ENCODE measurements around the gene CHPF2.
A peak's percentile ranks its signal among the peaks of the same experiment; 100 is the strongest.

CHPF2 gene

GRCh38 chr7:151205730-151206129 lies 26.6 kb upstream of the CHPF2 start:
- DNase-seq (ENCODE audit: low read depth, low spot score): no peak

GRCh38 chr7:151206914-151207313 lies 25.4 kb upstream of the CHPF2 start:
- no peak for DNase-seq (ENCODE audit: low read depth, low spot score)

- no peak for DNase-seq (ENCODE audit: low read depth, low spot score)
Measured at GRCh38 chr7:151207315-151207714, 25.0 kb upstream of the CHPF2 start.

- DNase-seq (ENCODE audit: low read depth, low spot score): no peak
Measured at GRCh38 chr7:151207804-151208203, 24.5 kb upstream of the CHPF2 start.

GRCh38 chr7:151208253-151208862 lies 23.9 kb upstream of the CHPF2 start:
- DNase-seq (ENCODE audit: low read depth, low spot score): no peak

- DNase-seq (ENCODE audit: low read depth, low spot score): no peak
Measured at GRCh38 chr7:151209588-151209987, 22.7 kb upstream of the CHPF2 start.

GRCh38 chr7:151210087-151210854 lies 22.0 kb upstream of the CHPF2 start, which contains the start of gene H2BK1:
Gene H2BK1 (minus strand): TSS chr7:151210488. CDS start chr7:151210318, 170 bp downstream.
- DNase-seq (ENCODE audit: low read depth, low spot score): no peak

- no peak for DNase-seq (ENCODE audit: low read depth, low spot score)
Measured at GRCh38 chr7:151211155-151211772, 21.0 kb upstream of the CHPF2 start.

GRCh38 chr7:151212626-151213025 lies 19.7 kb upstream of the CHPF2 start:
- DNase-seq (ENCODE audit: low read depth, low spot score): no peak

- DNase-seq (ENCODE audit: low read depth, low spot score): no peak
Measured at GRCh38 chr7:151213826-151214225, 18.5 kb upstream of the CHPF2 start.

GRCh38 chr7:151215396-151215795 lies 16.9 kb upstream of the CHPF2 start:
- DNase-seq (ENCODE audit: low read depth, low spot score): no peak

- no peak for DNase-seq (ENCODE audit: low read depth, low spot score)
Measured at GRCh38 chr7:151218170-151218569, 14.1 kb upstream of the CHPF2 start.

GRCh38 chr7:151223728-151224127 lies 8.6 kb upstream of the CHPF2 start:
- no peak for DNase-seq (ENCODE audit: low read depth, low spot score)

- no peak for DNase-seq (ENCODE audit: low read depth, low spot score)
Measured at GRCh38 chr7:151225948-151226510, 6.3 kb upstream of the CHPF2 start.

- no peak for DNase-seq (ENCODE audit: low read depth, low spot score)
Measured at GRCh38 chr7:151226560-151226874, 5.8 kb upstream of the CHPF2 start.

- DNase-seq (ENCODE audit: low read depth, low spot score): peak; percentile 98
Measured at GRCh38 chr7:151226875-151227782, 5.2 kb upstream of the CHPF2 start, which contains the start of gene ABCF2. Gene ABCF2 (minus strand): TSS chr7:151227205. CDS start chr7:151226458, 747 bp downstream.

GRCh38 chr7:151228024-151228866 lies 4.0 kb upstream of the CHPF2 start:
- no peak for DNase-seq (ENCODE audit: low read depth, low spot score)

- no peak for DNase-seq (ENCODE audit: low read depth, low spot score)
Measured at GRCh38 chr7:151229249-151229648, 3.0 kb upstream of the CHPF2 start.

- DNase-seq (ENCODE audit: low read depth, low spot score): no peak
Measured at GRCh38 chr7:151231080-151231479, 1.2 kb upstream of the CHPF2 start.

GRCh38 chr7:151232917-151233701 lies 826 bp downstream of the CHPF2 start:
- no peak for DNase-seq (ENCODE audit: low read depth, low spot score)
